ENCODE results near the gene IQSEC1.
A peak's percentile ranks its signal among the peaks of the same experiment; 100 is the strongest.
"Not testable (repeated sequence)": the region's sequence is repeated elsewhere in the genome, so short reads cannot be mapped to it uniquely, and the experiment has no call there.

Gene IQSEC1

GRCh38 chr3:12886106-12886679, 187.0 kb downstream of the IQSEC1 start:
- DNase-seq, result no peak

GRCh38 chr3:12885583-12885930, 187.7 kb downstream of the IQSEC1 start:
- no peak for DNase-seq

GRCh38 chr3:12884790-12885582, 188.2 kb downstream of the IQSEC1 start:
- DNase-seq, result no peak

- no peak for DNase-seq
Observed at GRCh38 chr3:12884186-12884680, 189.0 kb downstream of the IQSEC1 start.

- no peak for DNase-seq
Observed at GRCh38 chr3:12882336-12883310, 190.6 kb downstream of the IQSEC1 start.

- DNase-seq, result not testable (repeated sequence)
Observed at GRCh38 chr3:12881858-12882257, 191.4 kb downstream of the IQSEC1 start.

GRCh38 chr3:12879191-12879815, 193.9 kb downstream of the IQSEC1 start:
- DNase-seq, result no peak

GRCh38 chr3:12878758-12879157, 194.5 kb downstream of the IQSEC1 start:
- DNase-seq, result not testable (repeated sequence)

- no peak for DNase-seq
Observed at GRCh38 chr3:12878141-12878574, 195.1 kb downstream of the IQSEC1 start.

GRCh38 chr3:12877040-12877439, 196.2 kb downstream of the IQSEC1 start:
- no peak for DNase-seq

- DNase-seq, result no peak
Observed at GRCh38 chr3:12875857-12876836, 197.1 kb downstream of the IQSEC1 start.

GRCh38 chr3:12871404-12871983, 201.7 kb downstream of the IQSEC1 start:
- DNase-seq, result no peak

GRCh38 chr3:12870942-12871341, 202.3 kb downstream of the IQSEC1 start:
- DNase-seq, result no peak

GRCh38 chr3:12869035-12869621, 204.1 kb downstream of the IQSEC1 start:
- no peak for DNase-seq

GRCh38 chr3:12868039-12869034, 204.9 kb downstream of the IQSEC1 start:
- DNase-seq, result peak; percentile 37

- DNase-seq, result no peak
Observed at GRCh38 chr3:12866836-12867235, 206.4 kb downstream of the IQSEC1 start.

- no peak for DNase-seq
Observed at GRCh38 chr3:12865271-12865670, 208.0 kb downstream of the IQSEC1 start.

GRCh38 chr3:12862387-12862786, 210.8 kb downstream of the IQSEC1 start:
- no peak for DNase-seq

GRCh38 chr3:12861611-12862010, 211.6 kb downstream of the IQSEC1 start:
- no peak for DNase-seq
